ENCODE data around the gene SLC34A2.
"Not testable (repeated sequence)": the region's sequence is repeated elsewhere in the genome, so short reads cannot be mapped to it uniquely, and the experiment has no call there.

SLC34A2 gene, protein sequence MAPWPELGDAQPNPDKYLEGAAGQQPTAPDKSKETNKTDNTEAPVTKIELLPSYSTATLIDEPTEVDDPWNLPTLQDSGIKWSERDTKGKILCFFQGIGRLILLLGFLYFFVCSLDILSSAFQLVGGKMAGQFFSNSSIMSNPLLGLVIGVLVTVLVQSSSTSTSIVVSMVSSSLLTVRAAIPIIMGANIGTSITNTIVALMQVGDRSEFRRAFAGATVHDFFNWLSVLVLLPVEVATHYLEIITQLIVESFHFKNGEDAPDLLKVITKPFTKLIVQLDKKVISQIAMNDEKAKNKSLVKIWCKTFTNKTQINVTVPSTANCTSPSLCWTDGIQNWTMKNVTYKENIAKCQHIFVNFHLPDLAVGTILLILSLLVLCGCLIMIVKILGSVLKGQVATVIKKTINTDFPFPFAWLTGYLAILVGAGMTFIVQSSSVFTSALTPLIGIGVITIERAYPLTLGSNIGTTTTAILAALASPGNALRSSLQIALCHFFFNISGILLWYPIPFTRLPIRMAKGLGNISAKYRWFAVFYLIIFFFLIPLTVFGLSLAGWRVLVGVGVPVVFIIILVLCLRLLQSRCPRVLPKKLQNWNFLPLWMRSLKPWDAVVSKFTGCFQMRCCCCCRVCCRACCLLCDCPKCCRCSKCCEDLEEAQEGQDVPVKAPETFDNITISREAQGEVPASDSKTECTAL

DNA sequence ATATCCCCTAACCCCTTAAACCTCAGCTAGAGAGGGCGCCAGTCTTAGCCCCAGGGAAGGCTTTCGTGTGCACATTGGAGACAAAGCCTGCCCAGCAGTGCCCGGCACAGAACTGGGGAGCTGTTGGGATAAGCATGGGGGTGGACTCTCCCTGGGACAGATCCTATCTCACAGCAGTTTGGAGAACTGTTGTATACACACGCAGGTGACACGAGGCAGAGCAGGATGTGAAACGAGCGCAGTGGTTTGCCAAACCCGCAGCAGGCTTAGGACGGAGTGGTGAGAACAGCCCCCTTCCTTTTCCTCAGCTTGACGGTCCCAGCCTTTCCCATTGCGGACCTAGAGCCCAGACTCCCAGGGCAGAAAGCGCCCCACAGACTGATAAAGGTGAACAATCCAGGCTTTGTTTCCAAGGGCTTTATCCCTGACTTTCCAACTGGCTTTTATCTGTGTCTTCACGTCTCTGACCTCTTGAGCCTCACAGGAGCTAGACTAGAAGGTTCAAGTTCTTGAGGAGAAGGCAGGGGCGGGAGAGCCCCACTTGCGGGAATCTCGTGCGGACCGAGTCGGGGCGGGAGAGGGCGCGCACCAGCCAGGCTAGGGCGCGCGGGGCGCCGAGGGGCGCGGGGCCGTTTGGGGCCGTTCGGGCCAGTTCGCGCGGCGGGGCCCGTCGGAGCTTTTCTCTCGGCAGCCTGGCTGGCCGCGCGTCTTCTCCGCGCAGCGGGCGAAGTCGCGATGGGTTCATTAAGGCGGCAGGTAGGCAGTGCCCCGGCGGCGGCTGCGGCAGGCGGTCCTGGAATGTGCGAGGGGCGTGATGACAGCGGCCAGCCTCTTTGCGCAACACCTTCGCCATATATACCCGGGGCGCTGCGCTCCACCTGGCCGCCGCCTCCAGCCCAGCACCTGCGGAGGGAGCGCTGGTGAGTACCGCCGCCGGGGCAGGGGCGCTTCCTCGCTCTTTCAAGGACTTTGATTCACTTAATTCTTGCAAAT is at the start of gene SLC34A2:
Gene SLC34A2 (plus strand): TSS at position 881 of the 993 bp plus-strand sequence. CDS start 6,650 bp downstream, outside the sequence.
- DNase-seq = no peak

DNA sequence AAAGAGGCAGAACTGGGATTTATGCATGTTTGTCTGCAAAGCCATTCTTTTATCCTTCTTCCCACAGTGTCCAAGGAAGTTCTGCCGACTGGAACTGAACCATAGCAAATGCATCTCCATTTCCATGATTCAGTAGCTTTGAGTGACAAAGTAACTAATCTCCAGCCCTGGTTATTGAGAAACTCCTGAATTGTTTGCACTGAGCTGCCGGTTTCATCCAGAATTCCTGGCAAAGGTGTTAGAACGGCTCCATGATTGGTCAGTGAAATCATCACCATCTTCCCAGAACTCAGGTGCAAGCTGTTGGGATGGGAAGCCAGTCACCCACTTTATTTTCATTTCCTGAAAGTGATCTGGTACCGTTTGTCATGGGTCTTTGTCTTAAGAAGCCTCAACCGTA is 47.0 kb upstream of the SLC34A2 start:
- no peak for DNase-seq

DNA sequence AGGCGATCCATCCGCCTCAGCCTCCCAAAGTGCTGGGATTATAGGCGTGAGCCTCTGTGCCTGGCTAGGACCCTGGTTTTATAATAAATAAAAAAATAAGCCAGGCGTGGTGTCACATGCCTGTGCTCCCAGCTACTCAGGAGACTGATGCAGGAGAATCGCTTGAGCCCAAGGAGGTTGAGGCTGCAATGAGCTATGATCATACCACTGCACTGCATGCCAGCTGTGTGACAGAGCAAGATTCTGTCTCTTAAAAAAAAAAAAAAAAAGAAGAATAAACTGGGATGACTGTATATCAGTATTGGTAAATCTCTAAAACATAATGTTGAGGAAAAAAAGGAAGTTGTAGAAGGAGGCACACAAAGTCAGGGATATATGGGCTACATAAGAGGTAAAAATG is 45.7 kb upstream of the SLC34A2 start:
- DNase-seq = no peak

DNA sequence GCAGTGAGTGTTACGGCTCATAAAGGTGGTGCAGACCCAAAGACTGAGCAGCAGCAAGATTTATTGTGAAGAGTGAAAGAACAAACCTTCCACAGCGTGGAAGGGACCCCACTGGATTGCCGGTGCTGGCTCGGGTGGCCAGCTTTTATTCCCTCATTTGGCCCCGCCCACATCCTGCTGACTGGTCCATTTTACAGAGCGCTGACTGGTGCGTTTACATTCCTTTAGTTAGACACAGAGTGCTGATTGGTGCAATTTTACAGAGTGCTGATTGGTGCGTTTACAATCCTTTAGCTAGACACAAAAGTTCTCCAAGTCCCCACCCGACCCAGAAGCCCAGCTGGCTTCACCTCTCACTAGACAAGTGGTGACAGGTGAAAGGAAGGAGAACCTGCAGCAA is 42.0 kb upstream of the SLC34A2 start:
- not testable (repeated sequence) for DNase-seq

DNA sequence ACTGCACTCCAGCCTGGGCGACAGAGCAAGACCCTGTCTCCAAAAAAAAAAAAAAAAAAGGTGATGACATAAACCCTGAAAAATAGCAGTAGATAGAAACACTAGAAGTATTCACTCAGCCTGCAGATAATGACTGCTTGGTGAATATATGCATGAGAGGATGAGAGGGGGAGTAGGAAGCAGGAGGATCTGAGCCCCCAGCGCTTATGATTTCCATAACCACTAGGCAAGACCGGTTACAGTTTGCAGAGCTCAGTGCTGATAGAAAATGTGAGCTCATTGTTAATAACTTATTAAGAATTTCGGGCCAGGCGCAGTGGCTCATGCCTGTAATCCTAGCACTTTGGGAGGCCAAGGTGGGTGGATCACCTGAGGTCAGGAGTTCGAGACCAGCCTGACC is 40.8 kb upstream of the SLC34A2 start:
- no peak for DNase-seq

DNA sequence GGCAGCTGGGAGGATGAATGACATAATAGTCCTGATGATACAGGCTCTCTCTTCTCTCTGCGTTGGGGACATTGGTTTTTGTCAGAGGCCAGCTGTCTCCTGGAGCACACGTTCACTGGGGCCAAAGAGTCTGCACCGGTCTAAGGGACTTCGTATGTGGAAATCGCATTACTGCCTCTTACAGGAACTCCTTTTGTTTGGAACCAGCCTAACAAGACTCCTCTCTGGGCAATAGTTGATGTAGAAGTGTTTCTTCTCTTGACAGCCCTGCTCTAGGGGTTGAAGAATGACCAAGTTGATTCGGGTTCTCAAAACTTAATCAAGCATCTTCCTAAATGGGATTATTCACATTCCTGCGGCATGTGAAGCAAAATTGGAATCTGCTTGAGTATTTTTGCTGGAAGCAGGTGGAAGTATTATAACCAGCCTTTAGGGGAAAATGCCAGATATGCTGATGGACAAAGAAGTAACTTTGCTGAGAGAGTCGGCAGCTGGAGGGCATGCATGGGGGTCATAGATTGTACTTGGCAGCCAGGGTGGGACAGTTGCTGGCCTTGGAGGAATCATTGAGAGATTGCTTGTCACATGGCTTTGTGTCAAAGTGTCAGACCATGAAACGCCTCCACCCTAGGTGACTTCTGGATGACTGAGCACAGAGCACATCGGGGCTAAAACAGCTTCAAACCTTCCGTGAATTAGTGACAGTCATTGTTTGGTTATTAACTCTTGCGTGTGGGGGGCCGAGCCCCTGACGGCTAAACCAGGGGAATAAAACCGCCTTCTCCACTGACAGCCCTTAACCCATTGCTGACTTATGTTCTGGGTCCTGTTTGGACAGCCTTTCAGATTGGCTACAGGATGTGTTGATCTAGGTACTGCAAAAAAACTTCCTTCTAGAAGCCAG is 34.4 kb upstream of the SLC34A2 start:
- DNase-seq = no peak

DNA sequence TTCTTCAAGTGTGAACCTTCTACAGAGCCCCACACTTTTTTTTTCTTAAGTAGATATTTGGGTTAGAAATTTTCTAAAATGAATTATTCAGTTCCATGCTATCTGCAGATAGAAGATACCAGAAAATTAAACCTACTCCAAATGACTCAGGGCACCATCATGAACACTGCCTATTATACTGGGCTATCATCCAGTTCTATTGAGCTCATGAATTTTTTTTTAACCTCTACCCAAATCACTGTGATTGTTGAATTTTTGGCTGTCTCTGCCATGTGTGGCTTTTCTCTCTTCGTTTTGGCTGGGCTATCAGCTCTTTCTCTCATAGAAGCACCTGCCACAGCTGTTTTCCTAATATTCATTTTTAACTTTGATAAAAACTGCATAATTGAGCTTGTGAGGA is 31.0 kb upstream of the SLC34A2 start:
- no peak for DNase-seq

DNA sequence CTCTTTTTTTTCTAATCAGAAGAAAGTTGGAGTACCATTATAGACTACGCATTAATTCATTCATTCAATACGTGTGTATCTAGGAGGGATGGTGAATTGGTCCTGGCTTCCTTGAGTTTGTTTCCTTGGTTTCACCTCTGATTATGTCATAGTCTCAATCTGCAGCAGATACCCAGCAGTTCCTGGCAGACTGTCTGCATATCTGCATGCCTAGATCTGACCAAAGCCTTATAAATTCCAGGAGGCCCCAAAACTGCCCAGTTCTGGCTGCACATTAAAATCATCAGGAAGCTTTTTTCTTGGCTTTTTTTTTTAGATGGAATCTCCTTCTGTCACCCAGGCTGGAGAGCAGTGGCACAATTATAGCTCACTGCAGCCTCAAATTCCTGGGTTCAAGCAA is 27.2 kb upstream of the SLC34A2 start:
- no peak for DNase-seq

DNA sequence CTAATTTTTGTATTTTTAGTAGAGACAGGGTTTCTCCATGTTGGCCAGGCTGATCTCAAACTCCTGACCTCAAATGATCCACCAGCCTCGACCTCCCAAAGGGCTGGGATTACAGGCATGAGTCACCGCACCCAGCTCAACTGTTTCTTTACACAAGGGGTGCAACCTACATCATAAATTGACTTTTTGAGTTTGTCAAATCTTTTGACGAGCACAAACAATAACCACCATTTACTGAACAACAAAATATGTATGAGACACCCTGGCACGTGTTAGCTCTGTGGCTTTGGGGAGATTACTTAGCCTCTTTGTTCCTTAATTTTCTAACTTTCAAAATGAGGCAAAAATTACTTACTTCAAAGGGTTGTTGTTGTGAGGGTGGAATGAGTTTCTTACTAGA is 23.5 kb upstream of the SLC34A2 start:
- DNase-seq = no peak

DNA sequence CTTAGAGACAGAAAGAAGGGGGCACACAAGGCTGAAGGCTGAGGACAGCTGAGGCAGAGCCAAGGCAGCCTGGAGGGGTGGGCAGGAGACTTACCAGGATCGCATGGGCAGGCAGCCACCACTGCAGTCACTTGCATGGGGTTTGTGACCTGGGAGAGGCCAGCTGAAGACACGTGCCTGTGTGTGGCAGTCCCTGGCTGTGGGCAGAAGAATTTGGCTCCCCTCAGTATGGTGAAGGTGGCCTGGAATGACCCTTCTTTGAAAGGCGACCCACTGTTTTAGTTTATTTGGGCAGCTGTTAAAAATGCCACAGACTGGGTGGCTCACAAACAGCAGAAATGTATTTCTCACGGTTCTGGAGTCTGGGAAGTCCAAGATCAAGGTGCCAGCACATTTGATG is 22.1 kb upstream of the SLC34A2 start:
- DNase-seq = no peak

DNA sequence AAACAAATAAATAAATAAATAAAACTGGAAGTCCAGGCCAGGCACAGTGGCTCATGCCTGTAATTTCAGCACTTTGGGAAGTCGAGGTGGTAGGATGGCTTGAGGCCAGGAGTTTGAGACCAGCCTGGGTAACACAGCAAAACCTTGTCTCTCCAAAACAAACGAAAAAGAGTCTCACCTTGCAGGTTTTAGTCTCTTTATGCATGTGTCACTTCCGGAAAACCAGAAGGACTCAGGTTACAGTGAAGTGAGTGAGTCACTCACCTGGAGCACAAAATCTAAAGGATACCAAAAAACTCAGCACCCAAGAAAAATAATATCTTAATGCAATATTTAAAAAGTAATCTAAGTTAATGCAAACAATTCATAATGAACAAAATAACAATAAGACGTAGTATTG is 20.1 kb upstream of the SLC34A2 start:
- DNase-seq = no peak

DNA sequence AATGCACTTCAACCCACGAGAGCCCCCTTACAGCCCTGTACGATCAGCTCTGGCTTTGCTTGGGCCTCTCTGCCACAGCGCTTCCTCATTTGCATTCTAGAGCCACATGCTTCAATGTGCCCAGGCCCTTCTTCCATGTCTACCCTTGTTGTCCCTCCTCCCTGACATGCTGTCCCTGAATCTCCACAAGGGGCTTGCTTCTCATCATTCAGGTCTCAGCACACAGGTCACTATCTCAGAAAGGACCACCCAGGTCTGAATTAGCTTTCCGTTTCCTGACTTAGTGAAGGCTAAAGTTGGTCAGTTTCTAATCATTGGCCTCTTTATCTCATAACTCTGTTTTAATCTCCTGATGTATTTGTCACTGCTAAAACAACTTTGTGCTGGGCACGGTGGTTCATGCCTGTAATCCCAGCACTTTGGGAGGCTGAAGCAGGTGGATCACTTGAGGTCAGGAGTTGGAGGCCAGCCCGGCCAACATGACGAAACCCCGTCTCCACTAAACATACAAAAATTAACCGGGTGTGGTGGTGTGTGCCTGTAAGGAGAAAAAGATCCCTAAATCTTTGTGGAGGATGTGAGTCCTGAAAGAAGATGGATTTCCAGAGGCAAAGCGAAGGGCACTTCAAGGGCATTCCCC is 17.9 kb upstream of the SLC34A2 start:
- DNase-seq = no peak

DNA sequence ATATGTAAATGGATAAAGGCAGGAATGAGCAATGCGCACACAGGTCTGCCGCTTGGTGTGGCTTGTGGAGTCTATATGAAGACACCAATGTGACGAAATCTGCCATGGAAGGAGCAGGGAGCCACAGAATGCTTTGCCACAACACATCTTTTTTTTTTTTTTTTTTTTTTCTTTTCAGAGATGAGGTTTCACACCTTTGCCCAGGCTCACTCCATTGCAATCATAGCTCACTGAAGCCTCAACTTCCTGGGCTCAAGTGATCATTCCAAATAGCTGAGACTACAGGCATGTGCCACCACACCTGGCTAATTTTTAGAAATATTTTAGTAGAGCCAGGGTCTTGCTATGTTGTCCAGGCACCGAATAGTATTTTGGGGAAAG is 17.4 kb upstream of the SLC34A2 start:
- no peak for DNase-seq

DNA sequence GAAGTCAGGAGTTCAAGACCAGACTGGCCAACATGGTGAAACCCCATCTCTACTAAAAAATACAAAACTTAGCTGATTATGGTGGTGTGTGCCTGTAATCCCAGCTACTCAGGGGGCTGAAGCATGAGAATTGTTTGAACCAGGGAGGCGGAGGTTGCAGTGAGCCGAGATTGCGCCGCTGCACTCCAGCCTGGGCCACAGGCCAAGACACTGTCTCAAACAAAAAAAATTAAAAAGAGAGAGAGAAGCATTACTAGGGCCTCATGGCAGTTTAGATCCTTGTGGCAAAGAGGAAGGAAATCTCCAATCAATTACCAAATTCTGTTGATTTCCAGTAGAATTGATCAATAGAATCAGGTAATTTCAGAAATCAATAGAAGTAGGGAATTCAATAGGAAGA is 16.8 kb upstream of the SLC34A2 start:
- DNase-seq = no peak

DNA sequence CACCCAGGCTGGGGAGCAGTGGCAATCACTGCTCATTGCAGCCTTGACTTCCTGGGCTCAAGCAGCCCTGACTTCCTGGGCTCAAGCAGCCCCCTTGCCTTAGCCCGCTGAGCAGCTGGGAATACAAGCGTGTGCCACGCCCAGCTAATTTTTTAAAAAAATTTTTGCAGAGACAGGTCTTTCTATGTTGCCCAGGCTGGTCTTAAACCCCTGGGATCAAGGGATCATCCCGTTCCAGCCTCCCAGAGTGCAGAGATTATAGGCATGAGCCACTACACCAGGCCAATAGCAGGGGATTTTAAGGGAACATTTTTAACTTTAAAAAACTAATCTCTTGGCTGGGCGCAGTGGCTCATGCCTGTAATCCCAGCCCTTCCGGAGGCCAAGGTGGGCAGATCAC is 5.3 kb upstream of the SLC34A2 start:
- no peak for DNase-seq

DNA sequence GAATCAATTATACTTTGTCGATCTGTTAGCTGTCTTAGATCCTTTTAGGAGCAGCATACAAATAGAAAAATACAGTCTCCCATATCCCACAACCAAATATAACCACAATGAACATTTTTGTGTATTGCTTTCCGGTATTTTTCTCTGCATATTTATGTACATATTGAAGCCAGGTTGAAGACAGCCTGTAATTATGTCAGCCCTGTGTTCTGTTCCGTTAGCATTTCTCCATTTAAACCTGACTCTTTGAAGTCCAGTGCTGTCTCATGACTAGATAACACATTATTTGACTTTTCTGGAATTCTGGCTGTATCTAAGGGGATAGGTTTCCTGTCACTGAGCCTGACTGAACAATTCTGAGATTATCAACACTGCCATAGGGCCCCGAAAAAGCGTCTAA is 4.0 kb upstream of the SLC34A2 start:
- no peak for DNase-seq

DNA sequence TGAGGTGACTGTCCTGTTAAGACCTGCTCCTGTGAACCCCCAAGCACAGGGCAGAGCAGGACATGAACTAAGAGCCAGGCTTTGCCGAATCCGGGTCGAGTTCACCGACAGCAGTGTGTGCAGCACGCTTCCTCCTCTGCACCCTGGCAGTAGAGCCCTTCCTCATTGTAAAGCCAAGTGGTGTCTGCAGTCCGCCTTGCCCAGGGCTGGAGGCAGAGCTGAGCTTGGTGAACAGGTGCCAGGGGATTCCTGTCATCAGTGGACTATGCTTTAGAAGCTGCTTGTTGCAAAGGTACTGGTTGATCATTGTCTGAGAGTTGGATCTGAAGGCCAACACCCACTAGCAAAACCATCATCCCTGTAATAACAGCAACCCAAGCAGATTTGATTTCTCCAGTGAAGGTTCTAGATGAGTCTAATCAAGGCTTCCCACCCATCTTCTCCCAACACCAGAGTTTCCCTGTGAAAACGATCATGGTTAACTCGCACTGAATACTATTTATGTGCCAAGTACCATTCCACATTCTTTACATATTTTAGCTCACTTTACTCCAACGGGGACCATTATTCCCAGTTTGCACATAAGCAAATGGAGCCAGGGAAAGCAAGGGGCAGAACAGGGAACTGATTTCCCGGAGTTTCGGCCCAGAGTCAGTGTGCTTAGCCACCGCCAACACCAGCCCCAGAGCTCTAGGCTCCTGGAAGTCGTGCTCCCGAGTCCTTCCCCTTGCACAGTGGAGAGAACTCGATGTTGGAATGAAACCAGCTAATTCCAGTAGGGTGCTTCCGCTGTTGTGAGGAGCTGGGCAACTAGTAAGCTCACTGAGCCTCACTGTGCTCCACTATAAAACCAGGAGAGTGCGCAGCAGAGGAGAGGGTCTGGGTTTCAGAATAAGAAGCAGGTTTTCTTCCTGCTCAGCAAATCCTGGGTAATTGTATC is 1.4 kb upstream of the SLC34A2 start:
- DNase-seq = no peak

DNA sequence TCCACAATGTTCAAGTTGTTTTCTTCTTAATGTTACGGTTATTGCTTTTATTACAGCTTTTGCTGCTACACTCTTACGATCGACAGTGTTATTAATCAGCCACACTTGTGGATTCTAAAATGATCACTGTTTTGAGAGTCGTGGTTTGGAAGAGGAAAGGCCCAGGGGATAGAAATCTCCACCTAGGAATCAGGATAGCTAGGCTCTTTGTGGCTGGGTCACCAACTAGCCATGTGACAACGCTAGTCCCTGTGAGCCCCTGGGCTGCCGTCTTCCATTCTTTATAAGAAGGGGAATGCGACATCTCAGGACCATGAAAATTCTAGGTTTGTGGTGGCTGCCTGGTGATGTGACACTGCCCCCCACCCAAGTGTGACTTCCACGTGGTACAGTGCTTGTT is 380 bp downstream of the SLC34A2 start:
- DNase-seq = no peak

DNA sequence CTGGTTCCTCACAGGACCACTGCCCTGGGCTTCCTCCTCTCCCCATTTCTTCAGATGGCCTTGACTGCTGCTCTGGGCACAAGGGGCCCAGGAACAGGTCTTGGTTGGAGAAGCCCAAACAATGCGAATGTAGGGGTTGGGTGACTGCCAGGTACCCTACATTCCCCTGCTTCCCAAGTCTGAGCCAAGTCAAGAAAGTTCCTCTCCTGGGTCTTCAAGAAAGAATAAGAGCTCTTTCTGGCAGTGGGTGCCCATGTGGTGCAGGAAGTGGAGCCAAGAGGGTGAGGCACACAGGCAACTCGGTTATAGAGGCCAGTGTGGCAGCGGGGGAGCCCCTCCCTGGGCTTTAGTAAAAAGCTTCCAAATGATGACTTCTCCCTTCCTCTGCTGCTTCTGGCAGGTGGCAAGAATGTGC is 2.7 kb downstream of the SLC34A2 start:
- DNase-seq = no peak

Measured in anterior cingulate cortex (tissue), 58 donors.